Cardiac fibroblast (primary cell): ENCODE measurements around the gene ZNF74.

Source experiments
- DNase-seq, 2 donors: peaks; one replicate each; pipeline versions ENCODE4 v3.0.0 to v3.0.0-alpha.2; 2010; ENCODE audit warnings: low read depth in 2 of 2
- H3K4me3 ChIP-seq, 2 donors: replicated peaks in 1 of 2; 1 replicate in 1 of 2; 2 replicates in 1 of 2; pipeline ENCODE4 v1.5.1; 2011; ENCODE audit warnings: low read depth in 2 of 2, low read length in 2 of 2, mild to moderate bottlenecking in 2 of 2, moderate library complexity in 1 of 2
- CTCF ChIP-seq: IDR thresholded peaks from one replicate; pipeline ENCODE4 v1.5.1; 2011; ENCODE audit warnings: low read depth, mild to moderate bottlenecking, low read length, inconsistent platforms

Gene ZNF74

GRCh38 chr22:20457506-20458240, 63.7 kb downstream of the ZNF74 start:
- H3K4me3 ChIP-seq, result no peak overlapping the region
- no peak for DNase-seq
- TF ChIP-seq CTCF, result no peak
